Measurements from ENCODE around the gene CCDC9B. TPM values are rescaled to one million over a fixed set of nuclear protein-coding genes. Genes with fewer than 3 reads are reported as not detected.
A peak's percentile ranks its signal among the peaks of the same experiment; 100 is the strongest.

Gene CCDC9B
- total RNA-seq (2014; rRNA removed) (56.1 and 101 TPM in 2 replicates), Bru-seq, nascent RNA (percentile 98 among the genes with signal in this experiment), BruChase-seq, experiment 1, labeled RNA remaining after a 6-hour chase (percentile 95 among the genes with signal in this experiment), BruChase-seq, experiment 2, labeled RNA remaining after a 2-hour chase (percentile 98 among the genes with signal in this experiment)
- long read RNA-seq, full-length matches to known transcripts: 19 of 76 reads
- long read RNA-seq, partial matches to known transcripts: 25 of 76 reads
- long read RNA-seq, other reads (novel, unspliced or antisense): 32 of 76 reads

DNA sequence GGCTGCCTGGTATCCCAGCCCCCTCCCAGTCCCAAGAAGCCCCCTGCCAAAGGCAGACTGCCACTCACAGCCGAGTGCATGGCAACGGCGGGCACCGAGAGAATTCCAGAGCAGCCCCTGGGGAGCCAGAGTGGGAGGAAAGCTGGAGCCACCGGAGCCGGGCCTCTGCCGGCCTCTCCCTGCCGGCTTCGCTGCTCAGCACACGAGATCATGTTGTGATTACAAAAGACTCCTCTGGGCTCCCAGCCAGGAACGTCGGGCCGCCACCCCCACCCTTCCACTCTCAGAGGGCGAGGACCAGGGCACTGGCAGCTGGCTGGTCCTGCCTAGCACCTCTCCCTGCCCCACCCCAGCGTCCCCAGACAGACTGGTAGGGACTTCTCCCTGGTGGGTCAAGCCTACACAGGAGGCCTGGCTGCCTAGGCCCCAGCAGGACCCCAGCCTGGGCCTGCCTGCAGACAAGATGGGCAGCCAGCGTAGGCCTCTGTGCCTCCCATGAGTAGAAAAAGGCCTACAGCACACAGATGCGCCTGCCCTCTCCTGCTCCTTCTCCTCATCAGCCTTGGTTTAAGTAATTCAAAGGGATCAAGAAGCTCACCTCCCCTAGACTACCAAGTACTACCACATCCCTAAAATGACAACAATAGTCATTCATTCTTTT, at the start of gene CCDC9B:
TSS of gene CCDC9B (minus strand) at position 200 of the 661 bp plus-strand sequence. CDS start at position 80, 120 bp downstream.
- H2AFZ ChIP-seq (ENCODE audit: low read length): no peak within 1 kb of the TSS
- H3K27ac ChIP-seq (ENCODE audit: low read length): peak within 1 kb of the TSS; percentile 100
- H4K20me1 ChIP-seq (ENCODE audit: low read length): no peaks in the 10 kb centered on the region
- ChIA-PET CTCF (interaction anchor here (1.1 to 1.4 kb wide), 2 partner anchors 18 to 61 kb away, joined by 3 to 5 read pairs; partner anchors contain the start of gene INAFM2), POLR2A (ENCODE audit: unreplicated experiment) (no interaction called here)
- no peaks in the 10 kb centered on the region for H3K9me2 ChIP-seq (replicated peaks; ENCODE audit: low read length)
- ATAC-seq (peak; percentile 18), DNase-seq (peak; percentile 93)
- TF ChIP-seq EZH2 (IDR thresholded peaks at IDR 0.05; ENCODE audit: low read length, unreplicated experiment) (no peak), EZH2phosphoT487 (IDR thresholded peaks at IDR 0.05; ENCODE audit: borderline replicate concordance, low read length) (no peak)
- H3F3A ChIP-seq (ENCODE audit: low read length, unreplicated experiment): peaks cover 11% of the 10 kb centered on the region
- H3K4me2 ChIP-seq (ENCODE audit: low read length): peak within 1 kb of the TSS; percentile 97
- H3K9me3 ChIP-seq (ENCODE audit: low read length): no peaks in the 10 kb centered on the region
- H3K27me3 ChIP-seq (ENCODE audit: low read length): no peaks in the 10 kb centered on the region
- H3K9ac ChIP-seq (ENCODE audit: low read length): peak within 1 kb of the TSS; percentile 98
- H3K4me3 ChIP-seq (ENCODE audit: low read length): peak within 1 kb of the TSS; percentile 75
- intact Hi-C loops (cut with micrococcal nuclease): loop anchor here (5.0 to 10.0 kb wide), 3 partner anchors 66 to 164 kb away; partner anchors contain the start of genes BAHD1 and IVD
- peaks cover 25% of the 10 kb centered on the region for H3K36me3 ChIP-seq (ENCODE audit: low read depth, low read length)
- BruUV-seq (replicated peaks): no TSS peak
- H3K79me2 ChIP-seq (ENCODE audit: low read length): peaks cover 60% of the 10 kb centered on the region
- peaks cover 88% of the 10 kb centered on the region for H3K4me1 ChIP-seq (ENCODE audit: insufficient read depth, low read length)

GRCh38 chr15:40389824-40390595, 49.3 kb upstream of the CCDC9B start:
- Histone ChIP-seq H3F3A (ENCODE audit: low read length, unreplicated experiment) (no peaks in the 10 kb centered on the region), H3K79me2 (ENCODE audit: low read length) (peaks cover 17% of the 10 kb centered on the region), H2AFZ (ENCODE audit: low read length) (no peak overlapping the region), H3K4me3 (ENCODE audit: low read length) (no peak overlapping the region), H3K9me2 (replicated peaks; ENCODE audit: low read length) (no peaks in the 10 kb centered on the region), H3K9me3 (ENCODE audit: low read length) (no peaks in the 10 kb centered on the region), H3K27ac (ENCODE audit: low read length) (no peak overlapping the region), H3K4me1 (ENCODE audit: insufficient read depth, low read length) (peaks cover under 1% of the 10 kb centered on the region; the same call in 1 of the 2 replicates), H3K9ac (ENCODE audit: low read length) (no peak overlapping the region), H4K20me1 (ENCODE audit: low read length) (no peaks in the 10 kb centered on the region), H3K27me3 (ENCODE audit: low read length) (no peaks in the 10 kb centered on the region), H3K4me2 (ENCODE audit: low read length) (no peak overlapping the region), H3K36me3 (ENCODE audit: low read depth, low read length) (peaks cover 75% of the 10 kb centered on the region)
- DNase-seq (no peak), ATAC-seq (no peak)
- TF ChIP-seq EZH2phosphoT487 (IDR thresholded peaks at IDR 0.05; ENCODE audit: borderline replicate concordance, low read length) (no peak), EZH2 (IDR thresholded peaks at IDR 0.05; ENCODE audit: low read length, unreplicated experiment) (no peak)
- TF ChIP-seq, protein P1, sequence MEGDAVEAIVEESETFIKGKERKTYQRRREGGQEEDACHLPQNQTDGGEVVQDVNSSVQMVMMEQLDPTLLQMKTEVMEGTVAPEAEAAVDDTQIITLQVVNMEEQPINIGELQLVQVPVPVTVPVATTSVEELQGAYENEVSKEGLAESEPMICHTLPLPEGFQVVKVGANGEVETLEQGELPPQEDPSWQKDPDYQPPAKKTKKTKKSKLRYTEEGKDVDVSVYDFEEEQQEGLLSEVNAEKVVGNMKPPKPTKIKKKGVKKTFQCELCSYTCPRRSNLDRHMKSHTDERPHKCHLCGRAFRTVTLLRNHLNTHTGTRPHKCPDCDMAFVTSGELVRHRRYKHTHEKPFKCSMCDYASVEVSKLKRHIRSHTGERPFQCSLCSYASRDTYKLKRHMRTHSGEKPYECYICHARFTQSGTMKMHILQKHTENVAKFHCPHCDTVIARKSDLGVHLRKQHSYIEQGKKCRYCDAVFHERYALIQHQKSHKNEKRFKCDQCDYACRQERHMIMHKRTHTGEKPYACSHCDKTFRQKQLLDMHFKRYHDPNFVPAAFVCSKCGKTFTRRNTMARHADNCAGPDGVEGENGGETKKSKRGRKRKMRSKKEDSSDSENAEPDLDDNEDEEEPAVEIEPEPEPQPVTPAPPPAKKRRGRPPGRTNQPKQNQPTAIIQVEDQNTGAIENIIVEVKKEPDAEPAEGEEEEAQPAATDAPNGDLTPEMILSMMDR (conservative IDR thresholded peaks at IDR 0.05; ENCODE audit: low read depth, low read length): no peak
- no TSS peak for BruUV-seq (replicated peaks)
- CTCF ChIA-PET: no interaction called here
- POLR2A ChIA-PET (ENCODE audit: unreplicated experiment): no interaction called here
- intact Hi-C loops (cut with micrococcal nuclease): no loop called here
